Ectodermal cell (in vitro differentiated cells): ENCODE data around the gene BCL2L13.

Experiments
- H3K27ac ChIP-seq: 2 replicates; pipeline ENCODE4 v1.7.0; 2013; ENCODE audit warnings: mild to moderate bottlenecking, low read depth, low read length; ENCODE audit not compliant: insufficient read depth, poor library complexity, severe bottlenecking
- H3K27me3 ChIP-seq: 2 replicates; pipeline ENCODE4 v1.7.0; 2013; ENCODE audit warnings: mild to moderate bottlenecking, low read length; ENCODE audit not compliant: insufficient read depth, control insufficient read depth, poor library complexity, severe bottlenecking
- H3K36me3 ChIP-seq: one replicate; pipeline ENCODE4 v1.7.0; 2013; ENCODE audit warnings: low read length; ENCODE audit not compliant: control insufficient read depth, insufficient read depth
- H3K4me1 ChIP-seq: one replicate; pipeline ENCODE4 v1.7.0; 2013; ENCODE audit warnings: low read length; ENCODE audit not compliant: control insufficient read depth, insufficient read depth
- H3K4me3 ChIP-seq: 2 replicates; pipeline ENCODE4 v1.7.0; 2013; ENCODE audit warnings: low read depth, low read length, control low read depth; ENCODE audit not compliant: insufficient read depth
- H3K9me3 ChIP-seq: 2 replicates; pipeline ENCODE4 v1.7.0; 2013; ENCODE audit warnings: mild to moderate bottlenecking, low read length, moderate library complexity; ENCODE audit not compliant: control insufficient read depth
- WGBS, 2 experiments: methylation state at CpG; one replicate each; pipeline ENCODE4 v1.1.7; 2013; ENCODE audit warnings: missing lambda C conversion rate in 2 of 2; 5-methylcytosine and 5-hydroxymethylcytosine counted together

The BCL2L13 gene

DNA sequence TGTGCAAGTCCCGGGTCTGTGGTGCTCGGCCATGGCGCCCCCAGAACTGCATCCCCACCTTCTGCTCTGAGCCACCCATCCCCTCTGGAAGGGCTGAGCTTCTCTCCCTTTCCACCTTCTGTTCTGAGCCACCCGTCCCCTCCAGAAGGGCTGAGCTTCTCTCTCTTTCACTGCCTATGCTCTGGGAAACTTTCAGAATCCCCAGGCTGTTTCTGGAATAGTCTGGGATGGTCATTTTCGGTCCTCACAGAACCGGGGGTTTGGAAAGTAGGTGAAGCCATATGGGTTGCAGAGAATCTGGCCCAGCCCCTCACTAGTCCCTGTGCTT lies 139.1 kb downstream of the BCL2L13 start:
- Histone ChIP-seq H3K9me3 (no peaks in the 10 kb centered on the region), H3K27ac (no peak overlapping the region), H3K27me3 (no peaks in the 10 kb centered on the region), H3K4me1 (peaks cover 16% of the 10 kb centered on the region), H3K36me3 (no peaks in the 10 kb centered on the region), H3K4me3 (no peak overlapping the region)
- 93 to 94% methylated on average over 6 of the region's 6 CpGs for WGBS, 2 experiments

DNA sequence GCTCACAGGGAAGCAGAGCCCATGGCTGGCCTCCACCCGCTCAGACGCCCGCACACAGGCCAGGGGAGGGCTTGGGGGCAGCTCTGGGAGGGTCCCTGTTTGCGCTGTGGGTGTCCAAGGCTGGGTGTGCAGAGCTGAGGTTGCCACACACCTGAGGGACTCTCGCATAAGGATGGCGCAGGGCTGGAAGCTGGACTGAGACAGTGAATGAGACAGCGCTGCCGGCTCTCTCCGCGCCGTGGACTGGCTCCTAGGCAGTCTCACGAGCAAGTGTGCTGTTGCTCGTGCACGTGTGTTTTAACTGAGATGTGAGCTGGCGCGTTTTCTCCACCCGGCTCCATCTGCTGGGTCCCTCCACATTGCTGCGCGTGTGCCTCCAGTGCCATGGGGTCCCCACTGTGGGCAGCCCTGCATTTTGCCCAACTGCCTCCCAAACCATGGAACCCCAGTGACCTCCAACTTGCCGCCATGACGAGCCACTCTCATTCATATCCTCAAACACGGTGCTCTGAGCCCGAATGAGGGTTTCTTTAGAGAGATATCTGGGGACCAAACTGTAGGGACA lies 139.9 kb downstream of the BCL2L13 start:
- Histone ChIP-seq H3K27me3 (no peaks in the 10 kb centered on the region), H3K36me3 (no peaks in the 10 kb centered on the region), H3K9me3 (no peaks in the 10 kb centered on the region), H3K4me1 (peaks cover 11% of the 10 kb centered on the region), H3K4me3 (no peak overlapping the region), H3K27ac (no peak overlapping the region)
- WGBS, 2 experiments: 94 to 96% methylated on average over 23 of the region's 23 CpGs

DNA sequence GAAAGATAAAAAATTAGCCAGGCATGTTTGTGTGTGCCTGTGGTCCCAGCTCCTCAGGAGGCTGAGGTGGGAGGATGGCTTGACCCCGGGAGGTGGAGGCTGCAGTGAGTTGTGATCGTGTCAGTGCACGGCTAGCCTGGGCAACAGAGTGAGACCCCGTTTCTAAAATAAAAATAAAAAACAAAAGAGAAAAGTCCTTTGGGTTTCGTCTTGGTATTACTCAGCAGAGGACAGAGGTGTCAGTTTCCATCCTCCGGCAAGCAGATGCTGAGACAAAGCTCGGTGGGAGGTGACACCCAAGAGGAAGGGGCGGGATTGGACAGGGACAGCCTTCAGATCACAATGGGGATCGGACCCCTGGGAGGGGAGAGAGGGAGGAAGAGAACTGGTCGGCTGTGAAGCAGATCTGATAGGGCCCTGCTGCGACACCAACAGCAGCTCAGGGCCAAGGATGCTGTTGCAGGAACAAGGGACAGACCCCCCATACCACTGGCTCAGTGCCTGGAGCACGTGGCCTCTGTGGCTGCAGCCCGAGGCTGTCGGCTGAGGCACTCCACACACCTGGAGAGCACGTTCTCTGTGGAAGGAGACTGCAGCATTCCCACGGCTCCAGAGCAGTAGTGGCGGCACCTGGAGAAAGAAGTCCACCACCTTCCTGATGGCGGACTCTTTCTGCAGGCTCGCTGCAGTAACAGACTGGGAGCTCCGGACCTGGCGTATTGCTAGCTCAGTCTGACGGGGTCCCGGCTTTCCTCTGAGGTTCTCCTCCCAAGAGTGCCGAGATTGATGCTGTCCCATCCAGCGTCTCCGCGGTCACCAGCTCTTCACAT lies 140.9 kb downstream of the BCL2L13 start:
- Histone ChIP-seq H3K27ac (no peak overlapping the region), H3K27me3 (no peaks in the 10 kb centered on the region), H3K36me3 (no peaks in the 10 kb centered on the region), H3K9me3 (no peaks in the 10 kb centered on the region), H3K4me1 (peaks cover 11% of the 10 kb centered on the region), H3K4me3 (no peak overlapping the region)
- 84 to 85% methylated on average over 27 of the region's 27 CpGs for WGBS, 2 experiments

DNA sequence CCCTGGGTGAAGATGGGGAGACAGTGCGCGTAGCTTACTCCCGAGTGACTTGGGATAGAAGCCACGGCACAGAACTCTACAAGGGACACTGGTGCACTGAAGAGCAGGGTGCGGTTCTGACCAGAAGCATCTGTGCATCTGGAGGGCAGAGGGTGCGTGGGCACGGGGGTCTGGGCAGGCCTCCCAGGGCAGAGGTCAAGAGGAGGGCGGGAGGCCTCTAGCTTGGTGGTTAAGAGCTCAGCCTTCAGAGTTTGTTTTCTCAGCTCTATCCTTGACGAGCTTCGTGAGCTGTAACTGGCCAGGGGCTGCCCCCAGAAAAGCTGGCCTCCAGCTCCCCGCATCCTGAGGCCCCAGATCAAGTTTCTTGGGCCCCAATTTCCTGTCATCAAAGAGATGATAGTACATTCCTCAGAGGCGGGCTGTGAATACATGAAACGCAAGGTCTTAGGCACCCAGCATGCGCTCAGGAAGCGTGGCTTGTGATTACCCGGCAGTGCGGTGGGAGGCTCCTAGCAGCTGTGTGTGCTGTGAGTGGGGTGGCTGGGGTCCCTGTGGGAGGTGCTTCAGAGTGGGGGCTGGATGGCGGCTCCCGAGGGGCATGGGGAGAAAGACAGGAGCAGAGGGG lies 141.7 kb downstream of the BCL2L13 start:
- WGBS, 2 experiments: 87 to 90% methylated on average over 19 of the region's 19 CpGs

More for the DNA sequence above, 141.7 kb downstream of the BCL2L13 start:
- Histone ChIP-seq H3K36me3 (no peaks in the 10 kb centered on the region), H3K4me1 (peaks cover 4% of the 10 kb centered on the region), H3K27ac (no peak overlapping the region), H3K9me3 (no peaks in the 10 kb centered on the region), H3K27me3 (no peaks in the 10 kb centered on the region), H3K4me3 (no peak overlapping the region)
